ENCODE data around the gene ERGIC3. TPM values are rescaled to one million over a fixed set of nuclear protein-coding genes. Genes with fewer than 3 reads are reported as not detected.

The ERGIC3 gene
- 246 and 399 TPM in 2 replicates for total RNA-seq

DNA sequence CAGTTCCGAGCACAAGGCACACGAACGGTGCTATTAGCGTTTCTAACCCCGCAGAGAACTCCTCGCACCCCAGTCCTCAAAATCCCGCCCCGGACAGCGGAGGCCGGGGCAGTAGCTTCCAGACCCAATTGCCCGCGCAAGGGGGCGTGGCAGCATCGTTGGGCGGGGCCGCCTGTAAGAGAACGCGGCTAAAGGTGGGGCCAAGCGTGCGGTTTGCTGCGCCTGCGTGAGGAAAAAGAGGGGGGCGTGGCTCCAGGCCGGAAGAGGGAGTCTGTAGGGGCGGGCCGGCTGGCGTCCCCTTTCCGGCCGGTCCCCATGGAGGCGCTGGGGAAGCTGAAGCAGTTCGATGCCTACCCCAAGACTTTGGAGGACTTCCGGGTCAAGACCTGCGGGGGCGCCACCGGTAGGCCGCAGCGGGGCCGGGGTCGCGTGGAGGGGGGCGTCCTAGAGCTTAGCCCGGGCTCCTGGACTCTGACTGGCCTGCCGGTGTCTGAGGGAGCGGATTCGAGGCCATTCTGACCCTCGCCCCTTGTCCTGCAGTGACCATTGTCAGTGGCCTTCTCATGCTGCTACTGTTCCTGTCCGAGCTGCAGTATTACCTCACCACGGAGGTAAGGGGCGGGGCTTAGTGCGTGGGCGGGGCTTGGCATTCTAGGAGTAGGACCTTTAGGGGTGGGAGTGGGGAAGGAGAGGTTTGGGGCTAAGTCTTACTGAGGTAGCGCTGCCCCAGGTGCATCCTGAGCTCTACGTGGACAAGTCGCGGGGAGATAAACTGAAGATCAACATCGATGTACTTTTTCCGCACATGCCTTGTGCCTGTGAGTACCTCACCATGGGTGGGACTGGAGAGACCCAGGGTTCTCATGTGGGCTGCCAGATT lies at the start of gene ERGIC3:
ERGIC3 (plus strand) TSS at position 296 of the 880 bp plus-strand sequence; CDS start at position 316, 20 bp downstream.

DNA sequence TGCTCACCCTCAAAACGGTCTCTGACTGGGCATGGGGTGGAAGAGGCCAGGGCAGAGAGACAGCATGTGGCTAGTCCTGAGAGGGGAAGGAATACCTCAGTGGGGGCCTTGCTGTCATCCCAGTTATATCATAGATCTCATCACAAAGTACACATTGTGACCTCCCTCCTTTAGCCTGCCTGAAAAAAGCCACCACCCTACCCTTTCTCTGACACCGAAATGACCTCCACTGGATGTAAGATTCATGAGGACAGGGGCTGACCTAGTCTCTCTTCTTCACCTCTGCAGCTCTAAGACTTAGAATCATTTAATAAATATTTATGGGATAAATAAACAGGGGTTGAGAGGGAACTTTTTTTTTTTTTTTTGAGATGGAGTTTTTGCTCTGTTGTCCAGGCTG lies 12.3 kb upstream of the ERGIC3 start, which contains the start of gene C20orf173:
C20orf173 (minus strand) TSS at position 101 of the 400 bp plus-strand sequence. CDS start 279 bp downstream, outside the sequence.

Small RNAs within 50 kb of the gene (small RNA-seq; reads per million reads assigned to genes)
- gene RPL37P1, result not detected

Other genes starting within 250 kb of the ERGIC3 start
- gene FAM83C, start 249.7 kb upstream of the ERGIC3 start, total RNA-seq, result not detected in 2 replicates
- 18.9 and 19.6 TPM in 2 replicates for gene UQCC1, start 130.1 kb upstream of the ERGIC3 start, total RNA-seq
- 0.19 and 0.33 TPM in 2 replicates for gene GDF5, start 103.8 kb upstream of the ERGIC3 start, total RNA-seq
- gene CEP250, start 86.5 kb upstream of the ERGIC3 start, total RNA-seq, result 18.6 and 25.5 TPM in 2 replicates
- not detected in 2 replicates for gene C20orf173, start 12.4 kb upstream of the ERGIC3 start, total RNA-seq
- 6.9 and 17.0 TPM in 2 replicates for gene SPAG4, start 73.8 kb downstream of the ERGIC3 start, total RNA-seq
- 162 and 173 TPM in 2 replicates for gene CPNE1, start 122.8 kb downstream of the ERGIC3 start, total RNA-seq
- gene RBM12, start 122.8 kb downstream of the ERGIC3 start, total RNA-seq, result 96.4 and 99.5 TPM in 2 replicates
- 20.0 and 20.9 TPM in 2 replicates for gene NFS1, start 157.3 kb downstream of the ERGIC3 start, total RNA-seq
- gene ROMO1, start 157.3 kb downstream of the ERGIC3 start, total RNA-seq, result 150 and 171 TPM in 2 replicates
- 229 and 246 TPM in 2 replicates for gene RBM39, start 200.2 kb downstream of the ERGIC3 start, total RNA-seq
- 29.4 and 34.6 TPM in 2 replicates for gene PHF20, start 229.9 kb downstream of the ERGIC3 start, total RNA-seq